Measurements from ENCODE around the gene ZBTB44. TPM values are rescaled to one million over a fixed set of nuclear protein-coding genes. Genes with fewer than 3 reads are reported as not detected.
"Not testable (repeated sequence)": the region's sequence is repeated elsewhere in the genome, so short reads cannot be mapped to it uniquely, and the experiment has no call there.

Gene ZBTB44
- total RNA-seq, 4 donors from 2014 or later: 48.8 to 72.3 (median 60.1) TPM

DNA sequence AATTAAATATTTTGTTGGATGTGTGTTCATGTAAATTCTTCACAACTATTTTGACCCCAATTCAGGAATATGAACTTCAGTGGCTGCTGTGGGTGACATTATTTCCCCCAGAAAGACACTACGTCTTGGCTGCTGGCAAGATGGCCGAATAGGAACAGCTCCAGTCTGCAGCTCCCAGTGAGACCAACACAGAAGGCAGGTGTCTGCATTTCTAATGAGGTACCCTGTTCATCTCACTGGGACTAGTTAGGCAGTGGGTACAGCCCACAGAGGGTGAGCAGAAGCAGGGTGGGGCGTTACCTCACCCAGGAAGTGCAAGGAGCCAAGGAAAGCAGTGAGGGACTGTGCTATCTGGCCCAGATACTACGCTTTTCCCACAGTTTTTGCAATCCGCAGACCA lies 65.3 kb downstream of the ZBTB44 start:
- WGBS, 2 donors (ENCODE audit: low coverage in 1 of 2): 83% methylated on average over 5 of the region's 5 CpGs; no CpG with 5 or more reads in 1 of the 2 donors
- no peak for ATAC-seq

DNA sequence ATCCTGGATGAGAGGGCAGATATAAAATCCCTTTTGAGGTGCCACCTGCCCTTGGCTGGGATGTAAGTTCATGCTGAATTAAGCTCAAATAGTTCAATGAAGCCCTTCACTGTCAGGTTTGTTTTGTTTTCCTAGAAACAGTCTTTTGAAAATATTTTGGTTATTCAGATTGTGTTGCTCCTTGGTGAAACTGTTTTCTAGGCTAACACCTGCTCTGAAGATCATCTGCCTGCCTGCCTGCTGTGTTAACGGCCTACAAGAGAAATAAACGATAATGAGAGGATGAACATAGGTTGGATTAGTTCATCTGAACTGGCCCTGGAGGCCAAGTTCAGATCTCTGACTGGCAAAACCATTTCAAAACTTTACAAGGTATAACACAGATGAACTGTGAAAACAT lies 67.4 kb downstream of the ZBTB44 start:
- Histone ChIP-seq H3K27me3 (no peaks in the 10 kb centered on the region), H3K36me3 (no peaks in the 10 kb centered on the region), H3K4me3 (no peak overlapping the region), H3K4me1 (peaks cover 0 to 14% (median 6%) of the 10 kb centered on the region in 3 donors), H3K27ac (no peak overlapping the region), H3K9me3 (no peaks in the 10 kb centered on the region)
- WGBS, 2 donors (ENCODE audit: low coverage in 1 of 2): 23 to 72% methylated on average over 2 of the region's 2 CpGs
- TF ChIP-seq EP300 (IDR thresholded peaks at IDR 0.05) (no peak), POLR2A (IDR thresholded peaks at IDR 0.05) (no peak), POLR2AphosphoS5 (IDR thresholded peaks at IDR 0.05) (no peak)
- TF ChIP-seq, protein P1, sequence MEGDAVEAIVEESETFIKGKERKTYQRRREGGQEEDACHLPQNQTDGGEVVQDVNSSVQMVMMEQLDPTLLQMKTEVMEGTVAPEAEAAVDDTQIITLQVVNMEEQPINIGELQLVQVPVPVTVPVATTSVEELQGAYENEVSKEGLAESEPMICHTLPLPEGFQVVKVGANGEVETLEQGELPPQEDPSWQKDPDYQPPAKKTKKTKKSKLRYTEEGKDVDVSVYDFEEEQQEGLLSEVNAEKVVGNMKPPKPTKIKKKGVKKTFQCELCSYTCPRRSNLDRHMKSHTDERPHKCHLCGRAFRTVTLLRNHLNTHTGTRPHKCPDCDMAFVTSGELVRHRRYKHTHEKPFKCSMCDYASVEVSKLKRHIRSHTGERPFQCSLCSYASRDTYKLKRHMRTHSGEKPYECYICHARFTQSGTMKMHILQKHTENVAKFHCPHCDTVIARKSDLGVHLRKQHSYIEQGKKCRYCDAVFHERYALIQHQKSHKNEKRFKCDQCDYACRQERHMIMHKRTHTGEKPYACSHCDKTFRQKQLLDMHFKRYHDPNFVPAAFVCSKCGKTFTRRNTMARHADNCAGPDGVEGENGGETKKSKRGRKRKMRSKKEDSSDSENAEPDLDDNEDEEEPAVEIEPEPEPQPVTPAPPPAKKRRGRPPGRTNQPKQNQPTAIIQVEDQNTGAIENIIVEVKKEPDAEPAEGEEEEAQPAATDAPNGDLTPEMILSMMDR (IDR thresholded peaks at IDR 0.05): no peak
- ATAC-seq: no peak

More for the DNA sequence above, 65.3 kb downstream of the ZBTB44 start:
- Histone ChIP-seq H3K4me3 (no peak overlapping the region), H3K36me3 (no peaks in the 10 kb centered on the region), H3K4me1 (peaks cover 0 to 14% (median 6%) of the 10 kb centered on the region in 3 donors), H3K9me3 (no peaks in the 10 kb centered on the region), H3K27me3 (no peaks in the 10 kb centered on the region), H3K27ac (no peak overlapping the region)
- TF ChIP-seq POLR2AphosphoS5 (IDR thresholded peaks at IDR 0.05): no peak
- no peak for TF ChIP-seq EP300 (IDR thresholded peaks at IDR 0.05)
- TF ChIP-seq, protein P1 (IDR thresholded peaks at IDR 0.05): no peak
- TF ChIP-seq POLR2A (IDR thresholded peaks at IDR 0.05): no peak

DNA sequence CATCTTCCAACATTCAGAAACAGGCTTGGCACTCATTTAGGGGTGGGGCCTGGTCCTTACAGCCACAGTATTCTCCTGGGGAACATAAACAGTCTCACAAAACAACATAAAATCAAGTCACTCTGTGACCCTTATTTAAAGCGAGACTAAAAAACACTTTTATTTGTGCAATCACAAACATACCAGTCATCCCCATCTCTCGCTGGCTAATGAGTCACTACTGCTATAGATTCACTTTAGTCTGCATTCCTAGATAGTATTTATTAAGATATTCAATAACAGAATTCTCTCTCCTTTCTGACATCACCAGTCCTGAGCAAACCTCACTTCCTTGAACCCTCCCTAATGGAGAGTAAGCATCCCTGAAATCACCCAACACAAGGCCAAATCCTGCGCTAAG lies 68.0 kb downstream of the ZBTB44 start:
- WGBS, 2 donors (ENCODE audit: low coverage in 1 of 2): 86 to 91% methylated on average over 3 of the region's 3 CpGs
- no peak overlapping the region for H3K4me3 ChIP-seq
- H3K4me1 ChIP-seq: peaks cover 0 to 14% (median 6%) of the 10 kb centered on the region in 3 donors
- no peaks in the 10 kb centered on the region for H3K36me3 ChIP-seq
- H3K27ac ChIP-seq: no peak overlapping the region
- no peak for TF ChIP-seq POLR2AphosphoS5 (IDR thresholded peaks at IDR 0.05)
- TF ChIP-seq, protein P1 (IDR thresholded peaks at IDR 0.05): no peak
- TF ChIP-seq EP300 (IDR thresholded peaks at IDR 0.05): no peak
- TF ChIP-seq POLR2A (IDR thresholded peaks at IDR 0.05): no peak
- no peak for ATAC-seq
- H3K9me3 ChIP-seq: no peaks in the 10 kb centered on the region
- no peaks in the 10 kb centered on the region for H3K27me3 ChIP-seq

DNA sequence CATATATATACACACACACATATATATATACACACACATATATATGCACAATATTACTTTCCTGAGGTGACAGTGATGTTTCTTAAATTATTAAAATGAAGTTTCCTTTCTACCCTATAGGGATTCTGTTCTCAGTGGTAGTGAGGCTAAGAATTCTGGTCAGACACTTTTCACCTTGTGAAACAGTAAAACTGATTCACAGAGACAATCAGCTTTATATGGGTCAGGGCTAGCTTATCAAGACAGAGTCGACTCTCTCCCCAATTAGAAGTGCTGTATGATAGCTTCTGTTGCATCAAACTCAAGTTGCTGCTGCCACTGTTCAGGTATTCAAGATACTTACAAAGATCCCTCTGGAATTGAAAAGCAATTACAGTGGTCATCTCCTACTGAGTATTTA lies 68.4 kb downstream of the ZBTB44 start:
- WGBS, 2 donors (ENCODE audit: low coverage in 1 of 2): 64% methylated on average over 1 of the region's 1 CpG; no CpG with 5 or more reads in 1 of the 2 donors
- ATAC-seq: no peak
- no peak overlapping the region for H3K27ac ChIP-seq
- H3K27me3 ChIP-seq: no peaks in the 10 kb centered on the region
- H3K4me1 ChIP-seq: peaks cover 0 to 14% (median 6%) of the 10 kb centered on the region in 3 donors
- no peaks in the 10 kb centered on the region for H3K9me3 ChIP-seq
- no peaks in the 10 kb centered on the region for H3K36me3 ChIP-seq
- TF ChIP-seq, protein P1 (IDR thresholded peaks at IDR 0.05): no peak
- TF ChIP-seq POLR2A (IDR thresholded peaks at IDR 0.05) (no peak), EP300 (IDR thresholded peaks at IDR 0.05) (no peak), POLR2AphosphoS5 (IDR thresholded peaks at IDR 0.05) (no peak)
- H3K4me3 ChIP-seq: no peak overlapping the region

DNA sequence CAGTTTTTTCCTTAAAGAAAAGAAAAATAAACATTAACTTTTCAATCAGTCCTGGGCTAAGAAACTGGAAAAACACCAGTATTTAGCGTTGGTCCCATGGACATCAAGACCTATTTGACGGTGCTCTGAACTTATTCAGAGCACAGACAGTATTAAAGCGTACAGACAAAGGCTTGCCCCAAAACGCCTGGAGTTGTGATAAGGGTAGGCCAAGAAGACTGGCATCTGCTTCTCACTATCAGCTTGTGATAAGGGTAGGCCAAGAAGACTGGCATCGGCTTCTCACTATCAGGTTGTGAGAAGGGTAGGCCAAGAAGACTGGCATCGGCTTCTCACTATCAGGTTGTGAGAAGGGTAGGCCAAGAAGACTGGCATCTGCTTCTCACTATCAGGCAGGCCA lies 69.3 kb downstream of the ZBTB44 start:
- not testable (repeated sequence) for H3K36me3 ChIP-seq, H3K27ac ChIP-seq, H3K9me3 ChIP-seq, H3K27me3 ChIP-seq, ATAC-seq, H3K4me3 ChIP-seq
- 87 to 100% methylated on average over 3 to 4 of the region's 6 CpGs for WGBS, 2 donors (ENCODE audit: low coverage in 1 of 2)
- peaks cover 0 to 14% (median 6%) of the 10 kb centered on the region in 3 donors for H3K4me1 ChIP-seq
